Gastroesophageal sphincter (tissue), 3 donors: Measurements from ENCODE around the gene SND1.

Experiments
- EP300 ChIP-seq: sonication (generic); formaldehyde crosslinking; IDR thresholded peaks from one replicate; pipeline ENCODE4 v1.6.1; 2017; ENCODE audit warnings: antibody characterized with exemption, mild to moderate bottlenecking
- POLR2A ChIP-seq, 2 donors: fragments of 450-650 bp; IDR thresholded peaks; one replicate each; pipeline ENCODE4 v1.6.1; 2017; ENCODE audit warnings: antibody characterized with exemption in 2 of 2, mild to moderate bottlenecking in 2 of 2, moderate library complexity in 1 of 2
- POLR2AphosphoS5 ChIP-seq: sonication (generic); formaldehyde crosslinking; IDR thresholded peaks from one replicate; pipeline ENCODE4 v1.6.1; 2017; ENCODE audit warnings: antibody characterized with exemption
- TF ChIP-seq, protein P1 (sequence below), 4 experiments: fragments of 200-600 bp in 2 of 4; fragments of 450-650 bp in 2 of 4; sonication (generic) in 1 of 4; IDR thresholded peaks; one replicate each; pipeline ENCODE4 v1.5.1; 2017 to 2019; ENCODE audit warnings: antibody characterized with exemption in 4 of 4, mild to moderate bottlenecking in 2 of 4, moderate library complexity in 2 of 4

DNA sequence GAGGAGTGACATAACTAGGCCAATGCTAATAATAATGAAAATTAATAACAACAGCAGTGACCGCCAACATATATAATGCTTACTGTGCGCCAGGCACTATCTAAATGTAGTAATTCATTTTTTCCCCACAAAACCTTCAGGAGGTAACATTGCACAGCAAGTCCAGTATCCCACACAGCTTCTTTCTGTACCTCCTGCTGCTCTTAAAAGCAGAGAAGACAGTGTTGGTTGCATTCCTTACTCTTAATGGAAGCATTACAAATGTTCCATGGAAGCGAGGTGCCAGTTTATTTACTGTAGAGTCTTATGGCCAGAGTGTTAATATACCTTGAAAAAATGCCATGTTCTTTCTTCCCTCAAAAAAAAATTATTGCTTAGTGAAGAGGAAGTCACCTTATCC lies 211.1 kb downstream of the SND1 start:
- TF ChIP-seq, protein P1, sequence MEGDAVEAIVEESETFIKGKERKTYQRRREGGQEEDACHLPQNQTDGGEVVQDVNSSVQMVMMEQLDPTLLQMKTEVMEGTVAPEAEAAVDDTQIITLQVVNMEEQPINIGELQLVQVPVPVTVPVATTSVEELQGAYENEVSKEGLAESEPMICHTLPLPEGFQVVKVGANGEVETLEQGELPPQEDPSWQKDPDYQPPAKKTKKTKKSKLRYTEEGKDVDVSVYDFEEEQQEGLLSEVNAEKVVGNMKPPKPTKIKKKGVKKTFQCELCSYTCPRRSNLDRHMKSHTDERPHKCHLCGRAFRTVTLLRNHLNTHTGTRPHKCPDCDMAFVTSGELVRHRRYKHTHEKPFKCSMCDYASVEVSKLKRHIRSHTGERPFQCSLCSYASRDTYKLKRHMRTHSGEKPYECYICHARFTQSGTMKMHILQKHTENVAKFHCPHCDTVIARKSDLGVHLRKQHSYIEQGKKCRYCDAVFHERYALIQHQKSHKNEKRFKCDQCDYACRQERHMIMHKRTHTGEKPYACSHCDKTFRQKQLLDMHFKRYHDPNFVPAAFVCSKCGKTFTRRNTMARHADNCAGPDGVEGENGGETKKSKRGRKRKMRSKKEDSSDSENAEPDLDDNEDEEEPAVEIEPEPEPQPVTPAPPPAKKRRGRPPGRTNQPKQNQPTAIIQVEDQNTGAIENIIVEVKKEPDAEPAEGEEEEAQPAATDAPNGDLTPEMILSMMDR (IDR thresholded peaks at IDR 0.05): no peak
- TF ChIP-seq EP300 (no peak), POLR2AphosphoS5 (no peak), POLR2A (IDR thresholded peaks at IDR 0.05) (no peak)
